Measurements from ENCODE around the gene PRMT6. TPM values are rescaled to one million over a fixed set of nuclear protein-coding genes. Genes with fewer than 3 reads are reported as not detected.

The PRMT6 gene
- total RNA-seq, 1 experiment from 2014 or later: 7.3 TPM

DNA sequence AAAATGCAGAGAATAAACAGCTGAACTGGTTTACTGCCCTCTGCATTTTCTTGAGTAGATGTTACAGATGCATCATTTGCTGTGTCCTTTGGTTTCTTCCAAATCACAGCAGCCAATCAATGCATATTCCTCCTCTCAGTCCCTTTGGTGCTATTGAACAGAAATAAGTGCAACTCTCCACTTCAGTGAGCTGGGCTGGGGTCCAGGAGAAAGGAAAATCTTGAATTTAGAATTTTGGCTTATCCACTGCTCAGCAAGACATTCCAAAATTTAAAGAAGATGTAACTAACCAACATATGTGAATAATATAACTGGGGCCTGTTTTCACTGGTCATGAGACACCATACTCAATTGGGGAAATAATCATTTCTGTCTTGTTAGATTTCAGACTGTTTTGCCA is 39.2 kb downstream of the PRMT6 start:
- ChIA-PET CTCF (no interaction called here), RAD21 (ENCODE audit: low non-redundant PET in 1 of 2, low total read pairs in 2 of 2, uncharacterized antibody in 2 of 2, unreplicated experiment in 2 of 2) (no interaction called here), POLR2A (no interaction called here)
- TF ChIP-seq SIN3A (IDR thresholded peaks at IDR 0.05; ENCODE audit: low read depth) (no peak), ELF1 (IDR thresholded peaks at IDR 0.05; ENCODE audit: borderline replicate concordance, low read depth) (no peak), TCF7L2 (IDR thresholded peaks at IDR 0.05; ENCODE audit: borderline replicate concordance, extremely low read depth, insufficient read depth, insufficient read length) (no peak), SP1 (IDR thresholded peaks at IDR 0.05; ENCODE audit: low read depth) (no peak)
- Histone ChIP-seq H3K4me2 (ENCODE audit: low read length) (no peak overlapping the region), H4K20me1 (ENCODE audit: insufficient read depth) (no peaks in the 10 kb centered on the region), H3K79me2 (ENCODE audit: insufficient read depth, low read length) (no peaks in the 10 kb centered on the region), H3K9me3 (ENCODE audit: control insufficient read depth in 1 of 2, insufficient read depth in 1 of 2, low read depth in 1 of 2, low read length in 2 of 2) (no peaks in the 10 kb centered on the region), H3K9ac (ENCODE audit: low read length) (no peak overlapping the region), H3K27ac (ENCODE audit: low read depth, low read length) (no peak overlapping the region), H3K4me3 (replicated peaks in 1 of 2; ENCODE audit: low read depth in 1 of 2, low read length in 2 of 2) (no peak overlapping the region), H3K4me1 (ENCODE audit: control insufficient read depth in 1 of 2, insufficient read depth in 2 of 2, low read length in 2 of 2) (no peaks in the 10 kb centered on the region), H2AFZ (ENCODE audit: low read depth, low read length, poor library complexity, severe bottlenecking) (no peak overlapping the region), H3K27me3 (ENCODE audit: insufficient read depth, low read length) (no peaks in the 10 kb centered on the region), H3K36me3 (ENCODE audit: control insufficient read depth in 1 of 2, insufficient read depth in 2 of 2, low read length in 2 of 2) (no peaks in the 10 kb centered on the region), H3K9me2 (ENCODE audit: insufficient read depth) (no peaks in the 10 kb centered on the region)
- intact Hi-C loops (cut with micrococcal nuclease): no loop called here
- no peak for ATAC-seq
- no peak for DNase-seq (ENCODE audit: low read depth, low spot score)
- no TSS peak for BruUV-seq (replicated peaks)

- Histone ChIP-seq H3K27ac (ENCODE audit: low read depth, low read length) (no peak overlapping the region), H3K9me2 (ENCODE audit: insufficient read depth) (no peaks in the 10 kb centered on the region), H2AFZ (ENCODE audit: low read depth, low read length, poor library complexity, severe bottlenecking) (no peak overlapping the region), H3K36me3 (ENCODE audit: control insufficient read depth in 1 of 2, insufficient read depth in 2 of 2, low read length in 2 of 2) (no peaks in the 10 kb centered on the region), H3K4me2 (ENCODE audit: low read length) (no peak overlapping the region), H3K9me3 (ENCODE audit: control insufficient read depth in 1 of 2, insufficient read depth in 1 of 2, low read depth in 1 of 2, low read length in 2 of 2) (no peaks in the 10 kb centered on the region), H3K27me3 (ENCODE audit: insufficient read depth, low read length) (no peaks in the 10 kb centered on the region), H3K9ac (ENCODE audit: low read length) (no peak overlapping the region), H3K79me2 (ENCODE audit: insufficient read depth, low read length) (no peaks in the 10 kb centered on the region), H4K20me1 (ENCODE audit: insufficient read depth) (no peaks in the 10 kb centered on the region), H3K4me1 (ENCODE audit: control insufficient read depth in 1 of 2, insufficient read depth in 2 of 2, low read length in 2 of 2) (no peaks in the 10 kb centered on the region), H3K4me3 (replicated peaks in 1 of 2; ENCODE audit: low read depth in 1 of 2, low read length in 2 of 2) (no peak overlapping the region)
- POLR2A ChIA-PET: no interaction called here
- ATAC-seq (no peak), DNase-seq (ENCODE audit: low read depth, low spot score) (no peak)
- no TSS peak for BruUV-seq (replicated peaks)
- RAD21 ChIA-PET (ENCODE audit: low non-redundant PET in 1 of 2, low total read pairs in 2 of 2, uncharacterized antibody in 2 of 2, unreplicated experiment in 2 of 2): no interaction called here
- intact Hi-C loops (cut with micrococcal nuclease): no loop called here
- TF ChIP-seq, protein P1, sequence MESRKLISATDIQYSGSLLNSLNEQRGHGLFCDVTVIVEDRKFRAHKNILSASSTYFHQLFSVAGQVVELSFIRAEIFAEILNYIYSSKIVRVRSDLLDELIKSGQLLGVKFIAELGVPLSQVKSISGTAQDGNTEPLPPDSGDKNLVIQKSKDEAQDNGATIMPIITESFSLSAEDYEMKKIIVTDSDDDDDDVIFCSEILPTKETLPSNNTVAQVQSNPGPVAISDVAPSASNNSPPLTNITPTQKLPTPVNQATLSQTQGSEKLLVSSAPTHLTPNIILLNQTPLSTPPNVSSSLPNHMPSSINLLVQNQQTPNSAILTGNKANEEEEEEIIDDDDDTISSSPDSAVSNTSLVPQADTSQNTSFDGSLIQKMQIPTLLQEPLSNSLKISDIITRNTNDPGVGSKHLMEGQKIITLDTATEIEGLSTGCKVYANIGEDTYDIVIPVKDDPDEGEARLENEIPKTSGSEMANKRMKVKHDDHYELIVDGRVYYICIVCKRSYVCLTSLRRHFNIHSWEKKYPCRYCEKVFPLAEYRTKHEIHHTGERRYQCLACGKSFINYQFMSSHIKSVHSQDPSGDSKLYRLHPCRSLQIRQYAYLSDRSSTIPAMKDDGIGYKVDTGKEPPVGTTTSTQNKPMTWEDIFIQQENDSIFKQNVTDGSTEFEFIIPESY (IDR thresholded peaks at IDR 0.05; ENCODE audit: extremely low read depth, insufficient replicate concordance, low read length): no peak
- TF ChIP-seq POLR2AphosphoS5 (IDR thresholded peaks at IDR 0.05; ENCODE audit: low read depth, low read length): no peak
- CTCF ChIA-PET: no interaction called here
These were observed 40.2 kb downstream of the PRMT6 start for GRCh38 chr1:107096690-107097089.

All from HCT116 (cell line).